Naive thymus-derived CD8-positive, alpha-beta T cell (primary cell): Measurements from ENCODE around the gene SLC8A2. TPM values are rescaled to one million over a fixed set of nuclear protein-coding genes. Genes with fewer than 3 reads are reported as not detected.

Experiments used
- ATAC-seq, 2 donors: fragments of 150-1000 bp; cut with Tn5 transposase in 1 of 2; sonication (Bioruptor Pico), chemical (Tn5 transposase) in 1 of 2; 1 replicate in 1 of 2; 2 replicates in 1 of 2; pipeline ENCODE4 v1.10.0; 2021; ENCODE audit warnings: mild to moderate bottlenecking in 2 of 2, moderate library complexity in 2 of 2
- POLR2A ChIA-PET: fragments of 350-600 bp; sonication (Branson Sonifier 250); formaldehyde crosslinking; loops from one replicate; lab custom pipeline; 2021; ENCODE audit warnings: antibody characterized with exemption; lab: Charles Lee
- DNase-seq, 10 donors: peaks; one replicate each; pipeline versions ENCODE4 v3.0.0 to v3.0.0-alpha.2; 2020 to 2022
- H3K27ac Mint-ChIP-seq, 10 donors: one replicate each; pipeline ENCODE4 v1.8.0; 2020 to 2022; ENCODE audit warnings: mild to moderate bottlenecking in 10 of 10, mixed read lengths in 10 of 10, moderate library complexity in 4 of 10, inconsistent platforms in 1 of 10
- H3K27me3 Mint-ChIP-seq, 5 donors: one replicate each; pipeline ENCODE4 v1.8.0; 2021 to 2022; ENCODE audit warnings: mixed read lengths in 5 of 5
- H3K36me3 Mint-ChIP-seq, 3 donors: one replicate each; pipeline ENCODE4 v1.8.0; 2020 to 2022; ENCODE audit warnings: mixed read lengths in 3 of 3, mild to moderate bottlenecking in 2 of 3, inconsistent platforms in 1 of 3
- H3K4me1 Mint-ChIP-seq, 4 donors: one replicate each; pipeline ENCODE4 v1.8.0; 2021 to 2022; ENCODE audit warnings: mixed read lengths in 4 of 4
- H3K4me3 Mint-ChIP-seq, 10 donors: one replicate each; pipeline ENCODE4 v1.8.0; 2020 to 2022; ENCODE audit warnings: mild to moderate bottlenecking in 10 of 10, mixed read lengths in 10 of 10, moderate library complexity in 6 of 10, inconsistent platforms in 1 of 10
- H3K9me3 Mint-ChIP-seq, 9 donors: one replicate each; pipeline ENCODE4 v1.8.0; 2020 to 2022; ENCODE audit warnings: mixed read lengths in 9 of 9, mild to moderate bottlenecking in 3 of 9, inconsistent platforms in 1 of 9, moderate library complexity in 1 of 9
- polyA plus RNA-seq, 3 donors: library from polyadenylated mRNA; unstranded; fragments of 300-500 nt; fragmentation: Illumina TruSeq; gene quantifications; one replicate each; pipeline ENCODE4 v1.2.3, GENCODE V29; 2021
- total RNA-seq, 8 experiments: library from RNA in 2 of 8; stranded (reverse) in 2 of 8; gene quantifications; one replicate each; pipeline ENCODE4 v1.2.3 and lab custom pipeline; 2021 to 2026

The SLC8A2 gene
- total and polyA plus RNA-seq, 5 experiments from 2014 or later, result 0.02 to 0.42 (median 0.12) TPM; not detected in 2

GRCh38 chr19:47379381-47379938, 92.2 kb downstream of the SLC8A2 start:
- Mint-ChIP-seq H3K4me3 (no peak overlapping the region), H3K36me3 (peaks cover 4 to 50% (median 14%) of the 10 kb centered on the region in 3 donors), H3K4me1 (peaks cover 8 to 25% (median 23%) of the 10 kb centered on the region in 4 donors)

GRCh38 chr19:47378246-47378645, 93.4 kb downstream of the SLC8A2 start:
- POLR2A ChIA-PET, result no interaction called here
- H3K9me3 Mint-ChIP-seq, result no peaks in the 10 kb centered on the region
- DNase-seq (no peak), ATAC-seq (no peak)
- H3K4me3 Mint-ChIP-seq, result no peak overlapping the region
- H3K4me1 Mint-ChIP-seq, result peaks cover 8 to 21% (median 19%) of the 10 kb centered on the region in 4 donors
- no peaks in the 10 kb centered on the region for H3K27me3 Mint-ChIP-seq
- peaks cover 4 to 53% (median 14%) of the 10 kb centered on the region in 3 donors for H3K36me3 Mint-ChIP-seq
- H3K27ac Mint-ChIP-seq, result peak overlapping the region in 2 of 10 donors; percentile 22 to 37

More at GRCh38 chr19:47379381-47379938, 92.2 kb downstream of the SLC8A2 start:
- Mint-ChIP-seq H3K27me3 (no peaks in the 10 kb centered on the region), H3K9me3 (no peaks in the 10 kb centered on the region), H3K27ac (peak overlapping the region in 1 of 10 donors; percentile 11)
- ATAC-seq (no peak), DNase-seq (no peak)
- POLR2A ChIA-PET, result no interaction called here

Other genes starting within 250 kb of the SLC8A2 start
- gene BBC3, start 240.7 kb downstream of the SLC8A2 start, total RNA-seq, result 10 to 100 TPM; 37.0 to 37.4 TPM
- 10 to 100 TPM in 1 of 3 donors, 1 to 10 TPM in 2; 7.2 to 13.0 (median 7.3) TPM for gene BBC3, start 240.7 kb downstream of the SLC8A2 start, polyA plus RNA-seq
- gene CCDC9, start 215.4 kb downstream of the SLC8A2 start, total RNA-seq, result 10 to 100 TPM; 53.0 to 53.1 TPM
- 10 to 100 TPM in 1 of 3 donors, 1 to 10 TPM in 2; 5.0 to 10.8 (median 7.1) TPM for gene CCDC9, start 215.4 kb downstream of the SLC8A2 start, polyA plus RNA-seq
- 10 to 100 TPM; 17.6 to 19.7 TPM for gene INAFM1, start 197.0 kb downstream of the SLC8A2 start, total RNA-seq
- 1 to 10 TPM; 2.4 to 5.3 (median 3.4) TPM for gene INAFM1, start 197.0 kb downstream of the SLC8A2 start, polyA plus RNA-seq
- 1 to 10 TPM; 2.6 TPM for gene C5AR1, start 162.0 kb downstream of the SLC8A2 start, total RNA-seq
- under 1 TPM in 1 of 3 donors, not detected in 2; 0.15 TPM for gene C5AR1, start 162.0 kb downstream of the SLC8A2 start, polyA plus RNA-seq
- under 1 TPM; 0.29 to 0.30 TPM for gene C5AR2, start 139.7 kb downstream of the SLC8A2 start, total RNA-seq
- not detected for gene C5AR2, start 139.7 kb downstream of the SLC8A2 start, polyA plus RNA-seq
- gene DHX34, start 122.6 kb downstream of the SLC8A2 start, total RNA-seq, result 10 to 100 TPM; 28.9 to 29.6 TPM
- gene DHX34, start 122.6 kb downstream of the SLC8A2 start, polyA plus RNA-seq, result 1 to 10 TPM; 3.1 to 9.7 (median 5.2) TPM
- not detected for gene MEIS3, start 52.4 kb downstream of the SLC8A2 start, total RNA-seq
- gene MEIS3, start 52.4 kb downstream of the SLC8A2 start, polyA plus RNA-seq, result not detected
- 1 to 10 TPM; 5.4 to 7.1 TPM for gene KPTN, start 12.3 kb upstream of the SLC8A2 start, total RNA-seq
- 1 to 10 TPM; 5.8 to 8.0 (median 7.6) TPM for gene KPTN, start 12.3 kb upstream of the SLC8A2 start, polyA plus RNA-seq
- gene NAPA, start 43.2 kb upstream of the SLC8A2 start, total RNA-seq, result 10 to 100 TPM; 85.3 to 92.3 TPM
- 100 to 1,000 TPM in 1 of 3 donors, 10 to 100 TPM in 2; 88.7 to 116 (median 89.6) TPM for gene NAPA, start 43.2 kb upstream of the SLC8A2 start, polyA plus RNA-seq
- under 1 TPM; 0.85 to 0.86 TPM for gene ZNF541, start 101.3 kb upstream of the SLC8A2 start, total RNA-seq
- under 1 TPM in 1 of 3 donors, not detected in 2; 0.27 TPM for gene ZNF541, start 101.3 kb upstream of the SLC8A2 start, polyA plus RNA-seq
- gene BICRA, start 137.2 kb upstream of the SLC8A2 start, total RNA-seq, result 10 to 100 TPM; 32.7 to 35.5 TPM
- 1 to 10 TPM in 1 of 3 donors, under 1 TPM in 2; 0.23 to 1.4 (median 0.50) TPM for gene BICRA, start 137.2 kb upstream of the SLC8A2 start, polyA plus RNA-seq
- gene EHD2, start 241.5 kb upstream of the SLC8A2 start, total RNA-seq, result not detected
- gene EHD2, start 241.5 kb upstream of the SLC8A2 start, polyA plus RNA-seq, result not detected